ENCODE data around the gene PCDHB16.
A peak's percentile ranks its signal among the peaks of the same experiment; 100 is the strongest.
"Not testable (repeated sequence)": the region's sequence is repeated elsewhere in the genome, so short reads cannot be mapped to it uniquely, and the experiment has no call there.

Gene PCDHB16

GRCh38 chr5:141155540-141156374 is 26.4 kb upstream of the PCDHB16 start:
- Histone ChIP-seq H3F3A (ENCODE audit: insufficient read depth) (no peaks in the 10 kb centered on the region), H3K36me3 (ENCODE audit: low read length) (no peaks in the 10 kb centered on the region), H3K9me3 (ENCODE audit: insufficient read depth, low read length) (no peaks in the 10 kb centered on the region), H3K27ac (ENCODE audit: low read depth, low read length) (no peak overlapping the region), H3K4me3 (ENCODE audit: insufficient read depth, low read length, poor library complexity, severe bottlenecking) (no peak overlapping the region), H3K27me3 (ENCODE audit: low read length) (no peaks in the 10 kb centered on the region), H3K79me2 (ENCODE audit: insufficient read depth, low read length) (no peaks in the 10 kb centered on the region), H2AFZ (ENCODE audit: low read depth, low read length, severe bottlenecking) (no peak overlapping the region), H4K20me1 (ENCODE audit: low read depth, low read length) (no peaks in the 10 kb centered on the region), H3K9me2 (replicated peaks; ENCODE audit: insufficient read depth, low read length) (no peaks in the 10 kb centered on the region), H3K4me2 (ENCODE audit: low read depth, low read length, poor library complexity, severe bottlenecking) (no peak overlapping the region), H3K9ac (ENCODE audit: low read length) (no peak overlapping the region)
- no peak for TF ChIP-seq EZH2phosphoT487 (conservative IDR thresholded peaks at IDR 0.05; ENCODE audit: low read length)
- TF ChIP-seq CTCF (IDR thresholded peaks at IDR 0.05; ENCODE audit: insufficient read depth, low read length, poor library complexity, severe bottlenecking) = peak; percentile 22

GRCh38 chr5:141157356-141157755 is 24.8 kb upstream of the PCDHB16 start:
- not testable (repeated sequence) for H3K79me2 ChIP-seq (ENCODE audit: insufficient read depth, low read length); H3K27me3 ChIP-seq (ENCODE audit: low read length); H3K27ac ChIP-seq (ENCODE audit: low read depth, low read length); H3K9me2 ChIP-seq (replicated peaks; ENCODE audit: insufficient read depth, low read length); H2AFZ ChIP-seq (ENCODE audit: low read depth, low read length, severe bottlenecking); H3F3A ChIP-seq (ENCODE audit: insufficient read depth); H3K4me3 ChIP-seq (ENCODE audit: insufficient read depth, low read length, poor library complexity, severe bottlenecking); H3K36me3 ChIP-seq (ENCODE audit: low read length); H3K4me2 ChIP-seq (ENCODE audit: low read depth, low read length, poor library complexity, severe bottlenecking); H4K20me1 ChIP-seq (ENCODE audit: low read depth, low read length); H3K9me3 ChIP-seq (ENCODE audit: insufficient read depth, low read length); H3K9ac ChIP-seq (ENCODE audit: low read length)

- H3K4me3 ChIP-seq (ENCODE audit: insufficient read depth, low read length, poor library complexity, severe bottlenecking); H3K27ac ChIP-seq (ENCODE audit: low read depth, low read length); H3K9me2 ChIP-seq (replicated peaks; ENCODE audit: insufficient read depth, low read length); H3F3A ChIP-seq (ENCODE audit: insufficient read depth); H2AFZ ChIP-seq (ENCODE audit: low read depth, low read length, severe bottlenecking); H3K9ac ChIP-seq (ENCODE audit: low read length); H3K9me3 ChIP-seq (ENCODE audit: insufficient read depth, low read length); H3K36me3 ChIP-seq (ENCODE audit: low read length); H3K4me2 ChIP-seq (ENCODE audit: low read depth, low read length, poor library complexity, severe bottlenecking); H3K27me3 ChIP-seq (ENCODE audit: low read length); H4K20me1 ChIP-seq (ENCODE audit: low read depth, low read length); H3K79me2 ChIP-seq (ENCODE audit: insufficient read depth, low read length): not testable (repeated sequence)
Observed at GRCh38 chr5:141157901-141158300, 24.3 kb upstream of the PCDHB16 start.

- Histone ChIP-seq H3K36me3 (ENCODE audit: low read length) (no peaks in the 10 kb centered on the region), H3K79me2 (ENCODE audit: insufficient read depth, low read length) (no peaks in the 10 kb centered on the region), H3K27ac (ENCODE audit: low read depth, low read length) (no peak within 1 kb of the TSS), H3K27me3 (ENCODE audit: low read length) (peaks cover 3% of the 10 kb centered on the region; the same call in 1 of the 2 replicates), H4K20me1 (ENCODE audit: low read depth, low read length) (no peaks in the 10 kb centered on the region; the same call in 1 of the 2 replicates), H3K9me2 (replicated peaks; ENCODE audit: insufficient read depth, low read length) (no peaks in the 10 kb centered on the region), H3K4me3 (ENCODE audit: insufficient read depth, low read length, poor library complexity, severe bottlenecking) (no peak within 1 kb of the TSS), H3F3A (ENCODE audit: insufficient read depth) (no peaks in the 10 kb centered on the region), H3K9ac (ENCODE audit: low read length) (no peak within 1 kb of the TSS), H2AFZ (ENCODE audit: low read depth, low read length, severe bottlenecking) (no peak within 1 kb of the TSS), H3K9me3 (ENCODE audit: insufficient read depth, low read length) (no peaks in the 10 kb centered on the region), H3K4me2 (ENCODE audit: low read depth, low read length, poor library complexity, severe bottlenecking) (peak within 1 kb of the TSS; percentile 22)
- TF ChIP-seq CTCF (IDR thresholded peaks at IDR 0.05; ENCODE audit: insufficient read depth, low read length, poor library complexity, severe bottlenecking) = peak; percentile 75
- no peak for TF ChIP-seq EZH2phosphoT487 (conservative IDR thresholded peaks at IDR 0.05; ENCODE audit: low read length)
Observed at GRCh38 chr5:141172381-141173204, 9.6 kb upstream of the PCDHB16 start, which contains the start of gene PCDHB7. Gene PCDHB7 (plus strand): TSS chr5:141172644. CDS start chr5:141172836, 192 bp downstream.

- H3K79me2 ChIP-seq (ENCODE audit: insufficient read depth, low read length); H3K9me2 ChIP-seq (replicated peaks; ENCODE audit: insufficient read depth, low read length); H2AFZ ChIP-seq (ENCODE audit: low read depth, low read length, severe bottlenecking); H3K4me2 ChIP-seq (ENCODE audit: low read depth, low read length, poor library complexity, severe bottlenecking); H3K4me3 ChIP-seq (ENCODE audit: insufficient read depth, low read length, poor library complexity, severe bottlenecking); H3K9ac ChIP-seq (ENCODE audit: low read length); H4K20me1 ChIP-seq (ENCODE audit: low read depth, low read length); H3K27me3 ChIP-seq (ENCODE audit: low read length); H3K36me3 ChIP-seq (ENCODE audit: low read length); H3K9me3 ChIP-seq (ENCODE audit: insufficient read depth, low read length); H3K27ac ChIP-seq (ENCODE audit: low read depth, low read length); H3F3A ChIP-seq (ENCODE audit: insufficient read depth): not testable (repeated sequence)
Observed at GRCh38 chr5:141174291-141175104, 7.7 kb upstream of the PCDHB16 start.

Data from SU-DHL-6 (cell line).